GM12865 (cell line): ENCODE measurements around the gene POLR2E.

Experiments used
- DNase-seq: peaks from one replicate; pipeline ENCODE4 v3.0.0; 2010; ENCODE audit warnings: low read depth
- H3K4me3 ChIP-seq: 2 replicates; pipeline ENCODE4 v1.5.1; 2011; ENCODE audit warnings: mild to moderate bottlenecking, low read depth, low read length, control low read depth
- CTCF ChIP-seq: IDR thresholded peaks from 2 replicates; pipeline ENCODE4 v1.5.1; 2011; ENCODE audit warnings: low read length, control low read depth, low read depth, inconsistent platforms; ENCODE audit not compliant: insufficient read depth; ENCODE audit errors: missing control alignments

POLR2E gene

GRCh38 chr19:1113986-1114483 lies 18.9 kb upstream of the POLR2E start:
- no peak overlapping the region for H3K4me3 ChIP-seq
- TF ChIP-seq CTCF, result no peak
- no peak for DNase-seq

GRCh38 chr19:1113030-1113985 lies 18.1 kb upstream of the POLR2E start:
- peak; percentile 91 for DNase-seq
- no peak overlapping the region for H3K4me3 ChIP-seq
- TF ChIP-seq CTCF, result peak; percentile 83

GRCh38 chr19:1112268-1113029 lies 17.3 kb upstream of the POLR2E start:
- TF ChIP-seq CTCF, result no peak
- no peak overlapping the region for H3K4me3 ChIP-seq
- DNase-seq, result no peak

GRCh38 chr19:1111641-1112267 lies 16.6 kb upstream of the POLR2E start:
- no peak overlapping the region for H3K4me3 ChIP-seq

GRCh38 chr19:1110809-1111640 lies 15.8 kb upstream of the POLR2E start:
- no peak overlapping the region for H3K4me3 ChIP-seq
- no peak for DNase-seq
- TF ChIP-seq CTCF, result no peak

More at GRCh38 chr19:1111641-1112267, 16.6 kb upstream of the POLR2E start:
- DNase-seq, result no peak
- no peak for TF ChIP-seq CTCF
